ENCODE results near the gene IFFO2.

Gene IFFO2

DNA sequence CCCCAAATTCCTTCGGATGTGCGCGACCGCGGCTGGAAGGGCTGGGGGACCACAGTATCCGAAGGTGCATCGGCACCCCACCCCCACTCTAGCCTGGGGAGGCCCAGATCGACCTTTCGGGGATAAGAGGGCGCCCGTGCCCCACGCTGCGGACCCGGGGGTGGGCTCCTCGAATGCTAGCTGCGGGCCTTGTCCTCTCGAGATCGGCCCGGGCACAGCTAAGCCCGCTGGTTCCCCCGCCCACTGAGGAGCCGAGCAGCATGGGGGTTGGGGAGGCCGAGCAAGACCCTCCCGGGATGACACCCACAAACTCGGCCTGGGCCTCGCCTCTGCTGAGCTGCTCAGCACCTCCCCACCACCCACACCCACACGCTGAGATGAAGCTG is 653 bp upstream of the IFFO2 start:
- peak overlapping the region in 10 of 11 experiments; percentile 12 to 69 (median 56); a peak in 16 of 22 replicates for H3K27ac ChIP-seq
- H3K36me3 ChIP-seq, result no peaks in the 10 kb centered on the region; a peak in 1 of 22 replicates
- peaks cover 40 to 51% (median 49%) of the 10 kb centered on the region in 10 experiments for H3K4me1 ChIP-seq
- TF ChIP-seq Cebpa-rat (IDR thresholded peaks at IDR 0.05), result no peak
- H4K20me1 ChIP-seq, result peaks cover 13 to 43% (median 30%) of the 10 kb centered on the region in 11 experiments; a peak in 20 of 22 replicates
- H3K9me3 ChIP-seq (replicated peaks in 1 of 11), result no peaks in the 10 kb centered on the region
- peak overlapping the region; percentile 85 to 100 (median 94) for H3K4me2 ChIP-seq
- peak overlapping the region; percentile 66 to 80 (median 70) for H3K9ac ChIP-seq
- H3K27me3 ChIP-seq, result peaks cover 0 to 11% (median 4%) of the 10 kb centered on the region in 11 experiments; a peak in 7 of 22 replicates
- H3K4me3 ChIP-seq, result peak overlapping the region; percentile 78 to 87 (median 83)

DNA sequence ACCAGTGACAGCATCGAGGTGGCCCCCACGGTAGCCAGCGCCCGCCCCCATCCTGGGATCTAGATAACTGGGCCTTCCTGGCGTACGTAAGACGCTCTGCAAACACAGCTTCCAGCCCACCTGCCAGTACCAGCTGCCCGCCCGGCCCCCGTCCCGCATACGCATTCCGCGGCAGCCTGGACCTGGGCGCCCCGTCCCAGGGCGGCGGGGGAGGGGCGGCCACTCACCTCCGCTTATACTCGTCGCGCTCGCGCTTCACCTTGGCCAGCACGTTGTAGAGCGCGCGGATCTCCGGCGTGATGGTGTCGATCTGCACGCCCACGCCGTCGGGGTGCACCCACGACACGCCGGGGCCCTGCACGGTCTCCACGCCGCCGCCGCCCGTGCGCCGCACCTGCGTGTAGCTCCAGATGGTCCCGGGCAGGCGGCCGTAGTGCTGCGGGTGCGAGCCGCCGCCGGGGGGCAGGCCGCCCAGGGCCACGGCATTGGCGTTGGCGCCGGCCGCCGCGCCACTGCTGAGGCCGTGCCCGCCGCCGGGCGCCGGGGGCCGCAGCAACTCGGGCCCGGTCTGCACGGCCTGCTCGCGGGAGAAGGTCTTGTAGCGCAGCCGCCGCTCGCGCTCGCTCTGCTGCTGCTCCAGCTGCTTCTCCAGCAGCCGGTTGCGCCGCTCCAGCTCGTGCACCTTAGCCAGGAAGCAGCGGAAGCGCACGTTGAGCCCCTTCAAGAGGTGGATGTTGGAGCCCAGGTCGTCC is 859 bp downstream of the IFFO2 start:
- H3K36me3 ChIP-seq, result no peaks in the 10 kb centered on the region; a peak in 1 of 22 replicates

DNA sequence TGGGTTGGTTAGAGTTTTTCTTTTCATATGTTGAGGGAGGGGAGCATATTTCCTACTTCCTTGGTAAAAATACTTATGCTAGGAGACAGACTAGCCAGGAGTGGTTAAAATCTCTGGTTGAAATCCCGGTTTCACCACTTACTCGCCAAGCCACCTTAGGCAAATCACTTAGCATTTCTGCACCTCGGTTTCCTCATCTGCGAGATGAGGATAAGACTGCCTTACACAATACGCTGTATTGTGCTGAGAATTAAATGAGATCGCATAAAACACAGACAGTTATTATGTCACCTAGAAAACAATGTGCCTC is 1.4 kb downstream of the IFFO2 start:
- H3K27ac ChIP-seq, result peak overlapping the region in 2 of 11 experiments; percentile 66 to 77; a peak in 2 of 22 replicates
- peaks cover 60 to 71% (median 70%) of the 10 kb centered on the region in 10 experiments for H3K4me1 ChIP-seq
- peaks cover 13 to 54% (median 30%) of the 10 kb centered on the region in 11 experiments; a peak in 20 of 22 replicates for H4K20me1 ChIP-seq
- peak overlapping the region; percentile 90 to 100 (median 98) for H3K4me2 ChIP-seq
- no peak for TF ChIP-seq Cebpa-rat (IDR thresholded peaks at IDR 0.05)
- H3K9ac ChIP-seq, result peak overlapping the region; percentile 71 to 87 (median 82); a peak in 21 of 22 replicates
- H3K4me3 ChIP-seq, result peak overlapping the region; percentile 78 to 87 (median 83)
- no peaks in the 10 kb centered on the region; a peak in 1 of 22 replicates for H3K36me3 ChIP-seq
- peaks cover 0 to 11% (median 4%) of the 10 kb centered on the region in 11 experiments; a peak in 7 of 22 replicates for H3K27me3 ChIP-seq
- H3K9me3 ChIP-seq (replicated peaks in 1 of 11), result no peaks in the 10 kb centered on the region

More for the DNA sequence above, 859 bp downstream of the IFFO2 start:
- no peak for TF ChIP-seq Cebpa-rat (IDR thresholded peaks at IDR 0.05)
- Histone ChIP-seq H3K9me3 (replicated peaks in 1 of 11) (no peaks in the 10 kb centered on the region), H4K20me1 (peaks cover 13 to 54% (median 30%) of the 10 kb centered on the region in 11 experiments; a peak in 20 of 22 replicates), H3K4me2 (peak overlapping the region; percentile 90 to 100 (median 98)), H3K9ac (peak overlapping the region; percentile 71 to 87 (median 82)), H3K4me3 (peak overlapping the region; percentile 78 to 87 (median 83)), H3K4me1 (peaks cover 55 to 66% (median 64%) of the 10 kb centered on the region in 10 experiments), H3K27ac (peak overlapping the region in 10 of 11 experiments; percentile 56 to 77 (median 67); a peak in 21 of 22 replicates), H3K27me3 (peaks cover 0 to 11% (median 4%) of the 10 kb centered on the region in 11 experiments; a peak in 7 of 22 replicates)

DNA sequence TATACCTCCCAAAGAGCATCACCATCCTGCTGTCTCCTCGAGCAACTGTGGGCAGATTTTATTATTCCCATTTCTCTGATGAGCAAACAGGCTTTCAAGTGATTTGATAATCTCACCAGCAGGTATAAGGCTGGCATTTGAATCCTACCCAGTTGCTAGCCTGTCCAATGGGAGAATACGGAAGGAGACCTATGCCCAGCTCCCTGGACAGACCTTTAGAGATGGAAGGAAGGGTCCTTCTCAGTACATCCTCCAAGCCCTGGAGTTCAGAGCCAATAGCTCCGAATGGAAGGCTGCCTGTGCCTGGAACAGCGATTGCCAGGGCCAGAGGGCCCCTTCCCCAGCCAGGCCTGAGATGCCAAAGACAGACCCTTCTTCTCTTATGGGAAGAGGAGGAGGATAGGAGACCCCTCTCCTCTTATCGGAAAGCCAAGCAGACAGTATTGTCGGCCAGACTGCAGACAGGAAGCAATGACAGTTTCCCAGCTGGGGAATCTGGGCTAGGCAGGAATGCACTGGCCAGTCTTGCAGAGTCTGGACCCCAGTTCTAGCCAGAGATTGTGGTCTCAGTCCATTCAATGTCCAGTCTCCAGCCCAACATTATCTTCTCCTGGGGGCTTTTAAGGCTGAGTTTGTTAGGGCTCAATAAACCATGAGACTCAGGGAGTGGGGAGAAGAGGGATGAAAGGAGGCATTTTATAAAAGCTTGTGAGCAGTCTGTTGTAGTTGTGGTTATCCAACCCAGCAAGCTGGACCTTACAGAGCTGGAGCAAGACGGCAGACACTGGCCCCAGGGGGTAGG is 2.0 kb downstream of the IFFO2 start:
- H4K20me1 ChIP-seq, result peaks cover 13 to 54% (median 30%) of the 10 kb centered on the region in 11 experiments; a peak in 20 of 22 replicates
- TF ChIP-seq Cebpa-rat (IDR thresholded peaks at IDR 0.05), result no peak
- peaks cover 65 to 77% (median 76%) of the 10 kb centered on the region in 10 experiments for H3K4me1 ChIP-seq
- H3K27me3 ChIP-seq, result peaks cover 0 to 11% (median 4%) of the 10 kb centered on the region in 11 experiments; a peak in 7 of 22 replicates
- H3K4me3 ChIP-seq, result peak overlapping the region; percentile 78 to 87 (median 83)
- H3K27ac ChIP-seq, result no peak overlapping the region
- H3K9me3 ChIP-seq (replicated peaks in 1 of 11), result no peaks in the 10 kb centered on the region
- H3K9ac ChIP-seq, result peak overlapping the region; percentile 71 to 87 (median 82); a peak in 20 of 22 replicates
- no peaks in the 10 kb centered on the region; a peak in 1 of 22 replicates for H3K36me3 ChIP-seq
- H3K4me2 ChIP-seq, result peak overlapping the region; percentile 90 to 100 (median 98)

DNA sequence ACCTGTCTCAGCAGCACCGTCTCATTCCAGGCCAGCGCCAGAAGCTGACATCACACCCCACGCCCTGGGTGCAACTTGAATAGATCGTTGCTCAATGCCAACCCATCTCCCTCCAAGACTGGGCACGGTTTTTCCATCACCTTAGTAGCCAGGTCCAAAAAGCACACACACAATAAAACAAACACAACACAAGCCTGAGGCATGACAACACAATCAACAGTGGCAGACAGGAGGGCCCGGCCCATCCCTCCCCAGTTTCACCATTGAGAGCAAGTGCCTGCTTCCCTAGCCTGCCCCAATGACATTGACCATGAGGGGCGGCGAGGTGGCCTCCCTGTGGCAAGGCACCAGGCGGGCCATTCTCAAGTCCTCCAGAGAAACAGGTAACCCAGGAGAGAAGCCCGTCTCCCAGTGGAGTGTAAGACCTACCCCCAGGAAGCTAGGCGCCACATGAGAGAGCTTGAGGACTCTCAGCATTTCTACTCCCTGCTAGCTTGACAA is 2.7 kb downstream of the IFFO2 start:
- H3K27me3 ChIP-seq, result peaks cover 0 to 11% (median 4%) of the 10 kb centered on the region in 11 experiments; a peak in 7 of 22 replicates
- H3K9ac ChIP-seq, result peak overlapping the region in 6 of 11 experiments; percentile 25 to 87 (median 82); a peak in 7 of 22 replicates
- peak overlapping the region in 6 of 10 experiments; percentile 83 to 87 (median 85); a peak in 8 of 20 replicates for H3K4me3 ChIP-seq
- peaks cover 72 to 84% (median 83%) of the 10 kb centered on the region in 10 experiments for H3K4me1 ChIP-seq
- TF ChIP-seq Cebpa-rat (IDR thresholded peaks at IDR 0.05), result no peak
- H4K20me1 ChIP-seq, result peaks cover 13 to 57% (median 30%) of the 10 kb centered on the region in 11 experiments; a peak in 20 of 22 replicates
- H3K4me2 ChIP-seq, result peak overlapping the region; percentile 90 to 100 (median 98)
- H3K9me3 ChIP-seq (replicated peaks in 1 of 11), result no peaks in the 10 kb centered on the region
- no peaks in the 10 kb centered on the region; a peak in 1 of 22 replicates for H3K36me3 ChIP-seq
- H3K27ac ChIP-seq, result no peak overlapping the region

DNA sequence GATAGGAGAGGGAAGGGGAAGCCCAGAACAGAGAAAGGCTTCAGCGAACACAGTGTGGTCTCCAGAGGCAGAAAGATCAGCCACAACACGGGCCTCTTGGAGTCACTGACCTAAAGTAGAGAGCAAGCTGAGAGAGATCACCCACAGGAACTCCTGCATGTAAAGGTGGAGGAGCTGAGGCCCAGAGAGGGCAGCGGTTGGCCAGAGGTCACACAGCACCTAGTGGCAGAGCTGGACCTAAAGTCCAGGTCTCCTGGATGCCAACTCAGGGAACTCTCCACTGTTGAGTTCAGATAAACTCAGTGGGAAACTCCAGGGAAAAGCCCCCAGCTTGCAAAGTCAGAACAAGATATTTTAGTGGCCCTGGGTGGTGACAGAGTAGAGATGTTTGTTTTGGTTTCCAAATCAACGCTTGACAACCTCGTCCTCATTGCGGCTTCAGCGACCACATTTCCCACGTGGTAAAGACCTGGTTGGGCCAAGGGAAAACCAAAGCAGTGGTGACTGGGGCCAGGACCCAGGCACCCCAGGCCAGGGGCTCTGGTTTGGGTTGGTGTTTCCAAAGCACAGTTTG is 4.6 kb downstream of the IFFO2 start:
- Histone ChIP-seq H3K9me3 (replicated peaks in 1 of 11) (no peaks in the 10 kb centered on the region), H3K4me2 (peak overlapping the region; percentile 90 to 100 (median 98)), H4K20me1 (peaks cover 13 to 75% (median 30%) of the 10 kb centered on the region in 11 experiments; a peak in 20 of 22 replicates), H3K9ac (peak overlapping the region; percentile 75 to 85 (median 80)), H3K4me1 (peaks cover 83 to 89% (median 88%) of the 10 kb centered on the region in 10 experiments), H3K27ac (peak overlapping the region; percentile 76 to 93 (median 88)), H3K4me3 (peak overlapping the region in 9 of 10 experiments; percentile 3 to 69 (median 58); a peak in 10 of 20 replicates), H3K36me3 (no peaks in the 10 kb centered on the region; a peak in 1 of 22 replicates), H3K27me3 (peaks cover 0 to 11% (median 0%) of the 10 kb centered on the region in 11 experiments; a peak in 7 of 22 replicates)
- TF ChIP-seq Cebpa-rat (IDR thresholded peaks at IDR 0.05), result peak in 1 of 11 experiments; percentile 34; a peak in 1 of 22 replicates

DNA sequence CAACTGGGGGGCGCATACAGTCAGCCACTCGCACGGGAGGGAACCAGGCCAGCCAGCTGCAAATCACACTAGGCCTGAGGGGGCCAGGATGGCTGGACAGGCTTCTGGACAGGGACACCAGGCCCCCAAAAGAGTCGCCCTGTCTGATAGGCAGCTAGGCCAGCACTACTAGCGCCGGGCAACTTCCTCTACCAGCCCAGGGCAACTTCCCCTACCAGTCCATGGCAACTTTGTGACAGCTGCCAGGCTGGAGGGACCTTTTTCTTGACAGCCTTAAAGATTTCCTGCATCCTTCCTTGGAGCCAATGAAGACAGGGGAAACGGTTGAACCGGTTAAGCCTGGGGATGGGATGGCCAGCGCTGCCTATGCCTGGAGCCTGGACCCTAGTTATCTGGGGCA is 5.1 kb downstream of the IFFO2 start:
- H3K9me3 ChIP-seq (replicated peaks in 1 of 11), result no peaks in the 10 kb centered on the region
- peak overlapping the region; percentile 48 to 69 (median 56) for H3K4me3 ChIP-seq
- H3K4me2 ChIP-seq, result peak overlapping the region; percentile 90 to 100 (median 98)
- peaks cover 0 to 11% (median 0%) of the 10 kb centered on the region in 11 experiments; a peak in 7 of 22 replicates for H3K27me3 ChIP-seq
- H3K36me3 ChIP-seq, result no peaks in the 10 kb centered on the region; a peak in 1 of 22 replicates
- H4K20me1 ChIP-seq, result peaks cover 13 to 75% (median 30%) of the 10 kb centered on the region in 11 experiments; a peak in 20 of 22 replicates
- TF ChIP-seq Cebpa-rat (IDR thresholded peaks at IDR 0.05), result no peak
- H3K9ac ChIP-seq, result peak overlapping the region; percentile 75 to 85 (median 80)
- peaks cover 88 to 93% (median 91%) of the 10 kb centered on the region in 10 experiments for H3K4me1 ChIP-seq
- H3K27ac ChIP-seq, result peak overlapping the region; percentile 76 to 93 (median 88)
